Measurements from ENCODE around the gene GALNT10. TPM values are rescaled to one million over a fixed set of nuclear protein-coding genes. Genes with fewer than 3 reads are reported as not detected.

Gene GALNT10
- total RNA-seq, 4 donors from 2014 or later = 5.6 to 22.9 (median 14.4) TPM

DNA sequence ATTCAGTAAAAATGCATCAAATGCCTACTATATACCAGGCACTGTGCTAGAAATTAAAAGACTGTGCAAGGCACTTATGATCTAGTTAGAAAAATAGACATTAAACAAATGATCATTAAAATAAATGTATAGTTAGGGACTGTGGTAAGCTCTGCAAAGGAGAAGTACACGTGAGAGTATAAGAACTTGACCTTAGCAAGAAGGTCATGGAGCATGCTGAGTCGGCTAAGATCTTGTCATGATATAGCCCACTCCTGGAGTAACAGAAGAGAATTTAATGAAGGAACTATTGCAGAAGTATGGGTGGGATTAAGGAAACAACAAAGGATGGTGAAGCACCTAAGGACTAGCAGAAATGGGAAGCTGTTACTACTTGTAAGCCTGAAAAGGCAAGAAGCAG is 231.8 kb downstream of the GALNT10 start:
- no peak for DNase-seq
- TF ChIP-seq, protein P1, sequence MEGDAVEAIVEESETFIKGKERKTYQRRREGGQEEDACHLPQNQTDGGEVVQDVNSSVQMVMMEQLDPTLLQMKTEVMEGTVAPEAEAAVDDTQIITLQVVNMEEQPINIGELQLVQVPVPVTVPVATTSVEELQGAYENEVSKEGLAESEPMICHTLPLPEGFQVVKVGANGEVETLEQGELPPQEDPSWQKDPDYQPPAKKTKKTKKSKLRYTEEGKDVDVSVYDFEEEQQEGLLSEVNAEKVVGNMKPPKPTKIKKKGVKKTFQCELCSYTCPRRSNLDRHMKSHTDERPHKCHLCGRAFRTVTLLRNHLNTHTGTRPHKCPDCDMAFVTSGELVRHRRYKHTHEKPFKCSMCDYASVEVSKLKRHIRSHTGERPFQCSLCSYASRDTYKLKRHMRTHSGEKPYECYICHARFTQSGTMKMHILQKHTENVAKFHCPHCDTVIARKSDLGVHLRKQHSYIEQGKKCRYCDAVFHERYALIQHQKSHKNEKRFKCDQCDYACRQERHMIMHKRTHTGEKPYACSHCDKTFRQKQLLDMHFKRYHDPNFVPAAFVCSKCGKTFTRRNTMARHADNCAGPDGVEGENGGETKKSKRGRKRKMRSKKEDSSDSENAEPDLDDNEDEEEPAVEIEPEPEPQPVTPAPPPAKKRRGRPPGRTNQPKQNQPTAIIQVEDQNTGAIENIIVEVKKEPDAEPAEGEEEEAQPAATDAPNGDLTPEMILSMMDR (IDR thresholded peaks at IDR 0.05) = no peak
- no peak for TF ChIP-seq POLR2A (IDR thresholded peaks at IDR 0.05)
- H3K36me3 ChIP-seq = no peaks in the 10 kb centered on the region
- H3K4me3 ChIP-seq = no peak overlapping the region
- H3K27me3 ChIP-seq = no peaks in the 10 kb centered on the region
- H3K4me1 ChIP-seq = no peaks in the 10 kb centered on the region
- intact Hi-C loops (cut with DNase I; ENCODE audit: low total_unique reads) = no loop called here
- H3K9me3 ChIP-seq = no peaks in the 10 kb centered on the region
- no peak overlapping the region for H3K27ac ChIP-seq

DNA sequence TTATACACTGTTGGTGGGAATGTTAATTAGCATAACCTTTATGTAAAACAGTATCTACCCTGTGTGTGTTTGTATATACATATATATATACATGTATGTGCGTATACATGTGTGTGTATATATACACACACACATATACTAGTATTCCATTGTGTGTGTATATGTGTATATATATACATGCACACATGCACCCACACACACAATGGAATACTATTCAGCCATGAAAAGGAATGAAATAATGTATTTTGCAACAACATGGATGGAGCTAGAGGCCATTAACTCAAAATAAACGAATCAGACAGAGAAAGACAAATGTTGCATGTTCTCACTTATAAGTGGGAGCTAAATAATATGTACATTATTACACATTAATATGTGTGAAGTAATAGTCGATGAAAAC is 237.7 kb downstream of the GALNT10 start:
- H3K4me1 ChIP-seq = no peaks in the 10 kb centered on the region
- H3K36me3 ChIP-seq = no peaks in the 10 kb centered on the region
- H3K9me3 ChIP-seq = no peaks in the 10 kb centered on the region
- H3K4me3 ChIP-seq = no peak overlapping the region
- intact Hi-C loops (cut with DNase I; ENCODE audit: low total_unique reads) = no loop called here
- no peaks in the 10 kb centered on the region for H3K27me3 ChIP-seq
- H3K27ac ChIP-seq = no peak overlapping the region
- no peak for TF ChIP-seq POLR2A (IDR thresholded peaks at IDR 0.05)
- TF ChIP-seq, protein P1 (IDR thresholded peaks at IDR 0.05) = no peak
- no peak for DNase-seq

DNA sequence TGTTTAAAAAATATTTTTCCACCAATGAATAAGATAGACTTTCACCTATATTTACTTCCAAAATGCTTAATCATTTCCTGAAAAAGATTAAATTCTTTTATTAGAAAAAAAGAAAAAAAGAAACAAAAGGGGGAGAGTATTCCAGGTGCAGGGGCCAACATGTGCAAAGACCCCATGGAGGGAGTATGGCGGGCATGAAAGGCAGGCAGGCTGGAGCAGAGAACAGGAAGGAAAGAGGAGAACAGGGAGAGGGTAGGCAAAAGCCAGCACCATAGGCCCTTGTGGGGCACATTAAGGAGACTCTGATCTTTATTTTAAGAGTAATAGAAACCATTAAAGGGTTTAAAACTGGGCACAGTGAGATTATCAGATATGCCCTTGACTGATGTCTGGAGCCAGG is 238.8 kb downstream of the GALNT10 start:
- intact Hi-C loops (cut with DNase I; ENCODE audit: low total_unique reads) = no loop called here
- no peak for DNase-seq
- TF ChIP-seq, protein P1 (IDR thresholded peaks at IDR 0.05) = no peak
- no peak for TF ChIP-seq POLR2A (IDR thresholded peaks at IDR 0.05)

DNA sequence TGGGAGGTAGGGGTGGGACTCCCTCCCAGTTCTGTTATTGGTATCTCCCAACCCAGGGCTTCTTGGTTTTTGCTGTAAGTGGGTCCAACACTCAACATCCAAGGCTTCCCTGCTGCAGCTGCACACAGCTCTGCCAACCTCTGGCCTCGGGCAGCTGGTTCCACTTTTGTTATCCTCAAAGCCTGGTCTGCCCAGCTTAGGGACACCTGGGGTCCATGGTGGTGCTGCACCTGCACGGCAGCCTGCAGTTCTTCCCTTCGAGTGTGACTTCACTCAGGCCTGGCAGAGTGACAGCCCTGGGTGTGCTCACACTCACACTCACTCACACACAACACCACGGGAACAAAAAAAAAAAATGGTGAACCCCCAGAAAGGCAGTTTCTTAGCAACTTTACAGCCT is 239.9 kb downstream of the GALNT10 start:
- Histone ChIP-seq H3K36me3 (no peaks in the 10 kb centered on the region), H3K4me3 (no peak overlapping the region), H3K4me1 (no peaks in the 10 kb centered on the region), H3K27ac (no peak overlapping the region), H3K27me3 (no peaks in the 10 kb centered on the region), H3K9me3 (no peaks in the 10 kb centered on the region)
- intact Hi-C loops (cut with DNase I; ENCODE audit: low total_unique reads) = no loop called here
- TF ChIP-seq POLR2A (IDR thresholded peaks at IDR 0.05) = no peak
- TF ChIP-seq, protein P1 (IDR thresholded peaks at IDR 0.05) = no peak
- DNase-seq = no peak

More for the DNA sequence above, 238.8 kb downstream of the GALNT10 start:
- no peak overlapping the region for H3K27ac ChIP-seq
- H3K4me3 ChIP-seq = no peak overlapping the region
- no peaks in the 10 kb centered on the region for H3K9me3 ChIP-seq
- no peaks in the 10 kb centered on the region for H3K36me3 ChIP-seq
- H3K27me3 ChIP-seq = no peaks in the 10 kb centered on the region
- no peaks in the 10 kb centered on the region for H3K4me1 ChIP-seq

DNA sequence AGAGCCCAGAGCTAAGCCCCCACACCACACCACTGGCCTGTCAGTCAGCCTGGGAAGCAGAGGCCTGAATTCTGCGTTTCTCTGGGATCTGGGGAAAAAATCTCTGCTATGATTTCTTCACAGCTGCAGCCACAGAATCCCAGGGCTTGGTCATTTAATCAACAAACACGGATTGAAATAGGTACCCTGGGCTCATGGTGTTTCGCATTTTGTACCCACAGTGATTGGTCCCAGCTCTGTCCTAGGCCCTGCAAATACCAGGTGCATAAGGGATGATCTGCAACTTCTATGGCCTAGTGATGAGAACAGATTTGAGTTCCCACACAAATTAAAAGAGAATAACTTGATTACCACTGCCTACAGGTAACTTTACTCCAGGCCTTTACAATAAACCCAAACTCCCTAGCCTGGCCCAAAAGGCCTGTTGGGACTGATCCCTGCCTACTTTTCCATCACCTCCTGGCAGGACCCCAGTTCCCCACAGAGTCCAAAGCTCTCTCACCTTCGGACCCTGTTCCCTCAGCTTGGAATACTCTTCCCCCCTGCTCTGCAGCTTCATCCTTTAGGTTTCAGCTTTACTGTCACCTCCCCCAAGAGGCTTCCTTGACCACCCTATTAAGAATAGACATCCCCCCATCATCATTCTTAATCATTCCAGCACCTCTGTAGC is 240.6 kb downstream of the GALNT10 start:
- TF ChIP-seq, protein P1 (IDR thresholded peaks at IDR 0.05) = no peak
- no peak for TF ChIP-seq POLR2A (IDR thresholded peaks at IDR 0.05)
- Histone ChIP-seq H3K9me3 (no peaks in the 10 kb centered on the region), H3K36me3 (no peaks in the 10 kb centered on the region), H3K4me1 (no peaks in the 10 kb centered on the region), H3K4me3 (no peak overlapping the region), H3K27me3 (no peaks in the 10 kb centered on the region), H3K27ac (no peak overlapping the region)
- intact Hi-C loops (cut with DNase I; ENCODE audit: low total_unique reads) = no loop called here
- no peak for DNase-seq

Data from uterus (tissue), 4 donors.